ENCODE results near the gene PIGBOS1.
"Not testable (repeated sequence)": the region's sequence is repeated elsewhere in the genome, so short reads cannot be mapped to it uniquely, and the experiment has no call there.

The PIGBOS1 gene

GRCh38 chr15:55334997-55335396 is 16.1 kb upstream of the PIGBOS1 start:
- no peak for TF ChIP-seq CTCF (conservative IDR thresholded peaks at IDR 0.05)
- no peak overlapping the region for H3K27ac ChIP-seq

- no peak for TF ChIP-seq CTCF (conservative IDR thresholded peaks at IDR 0.05)
- H3K27ac ChIP-seq, result no peak overlapping the region
Observed at GRCh38 chr15:55334371-55334770, 15.4 kb upstream of the PIGBOS1 start.

- no peak overlapping the region for H3K27ac ChIP-seq
- TF ChIP-seq CTCF (conservative IDR thresholded peaks at IDR 0.05), result no peak
Observed at GRCh38 chr15:55327387-55327786, 8.5 kb upstream of the PIGBOS1 start.

GRCh38 chr15:55322467-55322866 is 3.5 kb upstream of the PIGBOS1 start:
- no peak for TF ChIP-seq CTCF (conservative IDR thresholded peaks at IDR 0.05)
- H3K27ac ChIP-seq, result no peak overlapping the region

GRCh38 chr15:55320963-55321362 is 2.0 kb upstream of the PIGBOS1 start:
- no peak overlapping the region for H3K27ac ChIP-seq
- TF ChIP-seq CTCF (conservative IDR thresholded peaks at IDR 0.05), result no peak

GRCh38 chr15:55320238-55320550 is 1.3 kb upstream of the PIGBOS1 start:
- no peak overlapping the region for H3K27ac ChIP-seq
- no peak for TF ChIP-seq CTCF (conservative IDR thresholded peaks at IDR 0.05)

GRCh38 chr15:55319537-55320237 is 764 bp upstream of the PIGBOS1 start:
- H3K27ac ChIP-seq, result peak overlapping the region; percentile 76
- TF ChIP-seq CTCF (conservative IDR thresholded peaks at IDR 0.05), result no peak

GRCh38 chr15:55302801-55303200 is 16.1 kb downstream of the PIGBOS1 start:
- not testable (repeated sequence) for H3K27ac ChIP-seq

All from VCaP (cell line).